ENCODE results near the gene PRKCH.

The PRKCH gene

GRCh38 chr14:61328626-61329262 is 7.4 kb downstream of the PRKCH start:
- peak overlapping the region; percentile 98 for H3K4me2 ChIP-seq (ENCODE audit: low read depth, low read length, poor library complexity, severe bottlenecking)
- no peaks in the 10 kb centered on the region for H3K9me2 ChIP-seq (replicated peaks; ENCODE audit: low read depth, low read length)
- peaks cover 8% of the 10 kb centered on the region for H3K9me3 ChIP-seq (ENCODE audit: insufficient read depth, low read depth, low read length)
- H3K9ac ChIP-seq (ENCODE audit: low read depth, low read length, poor library complexity, severe bottlenecking) = peak overlapping the region; percentile 7
- peaks cover 99% of the 10 kb centered on the region for H3K79me2 ChIP-seq (ENCODE audit: insufficient read depth, low read length)
- H2AFZ ChIP-seq (ENCODE audit: low read length) = no peak overlapping the region
- no peaks in the 10 kb centered on the region; the same call in 1 of the 2 replicates for H3F3A ChIP-seq (ENCODE audit: low read depth)
- H3K27me3 ChIP-seq (ENCODE audit: insufficient read depth, low read length, poor library complexity, severe bottlenecking) = no peaks in the 10 kb centered on the region
- H4K20me1 ChIP-seq (ENCODE audit: insufficient read depth, low read length, poor library complexity, severe bottlenecking) = peaks cover 80% of the 10 kb centered on the region
- peaks cover 85% of the 10 kb centered on the region for H3K4me1 ChIP-seq (ENCODE audit: insufficient read depth, low read length, poor library complexity, severe bottlenecking)
- H3K4me3 ChIP-seq (ENCODE audit: low read length, poor library complexity, severe bottlenecking) = peak overlapping the region; percentile 51
- TF ChIP-seq EZH2phosphoT487 (IDR thresholded peaks at IDR 0.05; ENCODE audit: borderline replicate concordance) = no peak
- H3K36me3 ChIP-seq (ENCODE audit: insufficient read depth, low read length) = no peaks in the 10 kb centered on the region; the same call in 1 of the 2 replicates

- Histone ChIP-seq H3K4me3 (ENCODE audit: low read length, poor library complexity, severe bottlenecking) (peak overlapping the region; percentile 58), H3K4me2 (ENCODE audit: low read depth, low read length, poor library complexity, severe bottlenecking) (peak overlapping the region; percentile 98), H3K4me1 (ENCODE audit: insufficient read depth, low read length, poor library complexity, severe bottlenecking) (peaks cover 85% of the 10 kb centered on the region), H3K79me2 (ENCODE audit: insufficient read depth, low read length) (peaks cover 99% of the 10 kb centered on the region), H3K9me2 (replicated peaks; ENCODE audit: low read depth, low read length) (no peaks in the 10 kb centered on the region), H3K27me3 (ENCODE audit: insufficient read depth, low read length, poor library complexity, severe bottlenecking) (no peaks in the 10 kb centered on the region), H3K9me3 (ENCODE audit: insufficient read depth, low read depth, low read length) (peaks cover 8% of the 10 kb centered on the region), H3K9ac (ENCODE audit: low read depth, low read length, poor library complexity, severe bottlenecking) (peak overlapping the region; percentile 36), H4K20me1 (ENCODE audit: insufficient read depth, low read length, poor library complexity, severe bottlenecking) (peaks cover 80% of the 10 kb centered on the region), H2AFZ (ENCODE audit: low read length) (no peak overlapping the region), H3F3A (ENCODE audit: low read depth) (no peaks in the 10 kb centered on the region; the same call in 1 of the 2 replicates), H3K36me3 (ENCODE audit: insufficient read depth, low read length) (no peaks in the 10 kb centered on the region; the same call in none of the 2 replicates)
- no peak for TF ChIP-seq CTCF (conservative IDR thresholded peaks at IDR 0.05; ENCODE audit: low read length)
- TF ChIP-seq EZH2phosphoT487 (IDR thresholded peaks at IDR 0.05; ENCODE audit: borderline replicate concordance) = no peak
These were observed 8.2 kb downstream of the PRKCH start for GRCh38 chr14:61329478-61330051.

GRCh38 chr14:61330511-61330910 is 9.1 kb downstream of the PRKCH start:
- H4K20me1 ChIP-seq (ENCODE audit: insufficient read depth, low read length, poor library complexity, severe bottlenecking) = peaks cover 81% of the 10 kb centered on the region
- peaks cover 82% of the 10 kb centered on the region for H3K4me1 ChIP-seq (ENCODE audit: insufficient read depth, low read length, poor library complexity, severe bottlenecking)
- peak overlapping the region; percentile 98 for H3K4me2 ChIP-seq (ENCODE audit: low read depth, low read length, poor library complexity, severe bottlenecking)
- peak overlapping the region; percentile 36 for H3K9ac ChIP-seq (ENCODE audit: low read depth, low read length, poor library complexity, severe bottlenecking)
- peaks cover 98% of the 10 kb centered on the region for H3K79me2 ChIP-seq (ENCODE audit: insufficient read depth, low read length)
- no peak overlapping the region for H2AFZ ChIP-seq (ENCODE audit: low read length)
- H3K36me3 ChIP-seq (ENCODE audit: insufficient read depth, low read length) = no peaks in the 10 kb centered on the region; the same call in none of the 2 replicates
- peak overlapping the region; percentile 58 for H3K4me3 ChIP-seq (ENCODE audit: low read length, poor library complexity, severe bottlenecking)
- no peaks in the 10 kb centered on the region for H3K27me3 ChIP-seq (ENCODE audit: insufficient read depth, low read length, poor library complexity, severe bottlenecking)
- TF ChIP-seq EZH2phosphoT487 (IDR thresholded peaks at IDR 0.05; ENCODE audit: borderline replicate concordance) (no peak), CTCF (conservative IDR thresholded peaks at IDR 0.05; ENCODE audit: low read length) (no peak)
- no peaks in the 10 kb centered on the region for H3K9me2 ChIP-seq (replicated peaks; ENCODE audit: low read depth, low read length)
- H3F3A ChIP-seq (ENCODE audit: low read depth) = no peaks in the 10 kb centered on the region
- H3K9me3 ChIP-seq (ENCODE audit: insufficient read depth, low read depth, low read length) = peaks cover 7% of the 10 kb centered on the region

All from Loucy (cell line).